Measurements from ENCODE around the gene CCDC188. TPM values are rescaled to one million over a fixed set of nuclear protein-coding genes. Genes with fewer than 3 reads are reported as not detected.

CCDC188 gene
- total and polyA plus RNA-seq, 4 donors, result 0.63 to 4.0 (median 1.4) TPM

- DNase-seq (no peak), ATAC-seq (ENCODE audit: insufficient read depth, low FRiP score) (no peak)
- WGBS, 2 donors, result 90 to 97% methylated on average over 12 of the region's 12 CpGs
- no peaks in the 10 kb centered on the region for H3K27me3 ChIP-seq (ENCODE audit: control insufficient read depth in 3 of 3, insufficient read depth in 3 of 3, low read length in 2 of 3)
- no peak for TF ChIP-seq CTCF (IDR thresholded peaks at IDR 0.05; ENCODE audit: control extremely low read depth, extremely low read depth)
- H3K4me3 ChIP-seq, result no peak overlapping the region
- peaks cover 7 to 86% (median 32%) of the 10 kb centered on the region in 4 donors for H3K36me3 ChIP-seq (ENCODE audit: control insufficient read depth in 4 of 4, insufficient read depth in 4 of 4, low read length in 4 of 4)
- H3K4me1 ChIP-seq (ENCODE audit: control insufficient read depth in 5 of 5, insufficient read depth in 5 of 5, low read length in 5 of 5), result no peaks in the 10 kb centered on the region
- H3K9me3 ChIP-seq (ENCODE audit: control insufficient read depth in 4 of 4, insufficient read depth in 3 of 4, low read length in 3 of 4), result no peaks in the 10 kb centered on the region
- no peak overlapping the region for H3K27ac ChIP-seq (ENCODE audit: low read depth in 1 of 2, low read length in 1 of 2)
- H3K9ac ChIP-seq (ENCODE audit: insufficient read depth in 1 of 2, low read length in 2 of 2), result no peak overlapping the region
These were observed 42.1 kb downstream of the CCDC188 start for GRCh38 chr22:20108757-20109230.

- 85 to 93% methylated on average over 13 of the region's 13 CpGs for WGBS, 2 donors
- no peak for ATAC-seq (ENCODE audit: insufficient read depth, low FRiP score)
- Histone ChIP-seq H3K4me1 (ENCODE audit: control insufficient read depth in 5 of 5, insufficient read depth in 5 of 5, low read length in 5 of 5) (no peaks in the 10 kb centered on the region), H3K36me3 (ENCODE audit: control insufficient read depth in 4 of 4, insufficient read depth in 4 of 4, low read length in 4 of 4) (peaks cover 7 to 80% (median 34%) of the 10 kb centered on the region in 4 donors), H3K4me3 (no peak overlapping the region), H3K27me3 (ENCODE audit: control insufficient read depth in 3 of 3, insufficient read depth in 3 of 3, low read length in 2 of 3) (no peaks in the 10 kb centered on the region), H3K27ac (ENCODE audit: low read depth in 1 of 2, low read length in 1 of 2) (no peak overlapping the region), H3K9ac (ENCODE audit: insufficient read depth in 1 of 2, low read length in 2 of 2) (no peak overlapping the region), H3K9me3 (ENCODE audit: control insufficient read depth in 4 of 4, insufficient read depth in 3 of 4, low read length in 3 of 4) (no peaks in the 10 kb centered on the region)
- no peak for DNase-seq
- TF ChIP-seq CTCF (IDR thresholded peaks at IDR 0.05; ENCODE audit: control extremely low read depth, extremely low read depth), result no peak
These were observed 42.7 kb downstream of the CCDC188 start for GRCh38 chr22:20107951-20108756.

GRCh38 chr22:20107471-20107901 lies 43.4 kb downstream of the CCDC188 start:
- no peak overlapping the region for H3K27ac ChIP-seq (ENCODE audit: low read depth in 1 of 2, low read length in 1 of 2)
- no peak for TF ChIP-seq CTCF (IDR thresholded peaks at IDR 0.05; ENCODE audit: control extremely low read depth, extremely low read depth)
- H3K27me3 ChIP-seq (ENCODE audit: control insufficient read depth in 3 of 3, insufficient read depth in 3 of 3, low read length in 2 of 3), result no peaks in the 10 kb centered on the region
- H3K36me3 ChIP-seq (ENCODE audit: control insufficient read depth in 4 of 4, insufficient read depth in 4 of 4, low read length in 4 of 4), result peaks cover 7 to 73% (median 34%) of the 10 kb centered on the region in 4 donors
- H3K9me3 ChIP-seq (ENCODE audit: control insufficient read depth in 4 of 4, insufficient read depth in 3 of 4, low read length in 3 of 4), result no peaks in the 10 kb centered on the region
- DNase-seq (no peak), ATAC-seq (ENCODE audit: insufficient read depth, low FRiP score) (no peak)
- 94 to 100% methylated on average over 7 of the region's 7 CpGs for WGBS, 2 donors
- no peaks in the 10 kb centered on the region for H3K4me1 ChIP-seq (ENCODE audit: control insufficient read depth in 5 of 5, insufficient read depth in 5 of 5, low read length in 5 of 5)
- no peak overlapping the region for H3K9ac ChIP-seq (ENCODE audit: insufficient read depth in 1 of 2, low read length in 2 of 2)
- no peak overlapping the region for H3K4me3 ChIP-seq
